SK-N-SH (cell line): Measurements from ENCODE around the gene IBTK. TPM values are rescaled to one million over a fixed set of nuclear protein-coding genes. Genes with fewer than 3 reads are reported as not detected.

Experiments used
- CTCF ChIA-PET: fragments of 300-600, 350-600 bp; formaldehyde crosslinking; extraction: SDS; loops from one replicate; lab custom pipeline; 2021; lab: Yijun Ruan, JAX
- POLR2A ChIA-PET: fragments of 350-600 bp; sonication (Branson Sonifier 250); formaldehyde crosslinking; extraction: SDS; loops from one replicate; lab custom pipeline; 2020; ENCODE audit warnings: antibody characterized with exemption, inconsistent platforms; lab: Yijun Ruan, JAX
- DNase-seq: peaks from one replicate; pipeline ENCODE4 v3.0.0; 2012
- H2AFZ ChIP-seq: fragments of 200-600 bp; sonication (generic); 2 replicates; pipeline ENCODE4 v1.8.1; 2016; ENCODE audit warnings: antibody characterized with exemption, mild to moderate bottlenecking, low read depth
- H3F3A ChIP-seq: fragments of 200-600 bp; sonication (generic); replicated peaks from 2 replicates; pipeline ENCODE3; 2016; ENCODE audit warnings: antibody characterized with exemption, mild to moderate bottlenecking; ENCODE audit not compliant: insufficient read depth
- H3K27ac ChIP-seq, 2 experiments: fragments of 200-500 bp in 1 of 2; fragments of 200-600 bp in 1 of 2; sonication (Bioruptor generic) in 1 of 2; sonication (generic), shearing (Covaris generic) in 1 of 2; 2 replicates each; pipeline versions ENCODE4 v1.5.1 to v1.6.1; 2014 to 2016; ENCODE audit warnings: low read depth in 2 of 2, inconsistent platforms in 1 of 2, low read length in 1 of 2, mild to moderate bottlenecking in 1 of 2, mixed read lengths in 1 of 2
- H3K27me3 ChIP-seq: fragments of 200-600 bp; sonication (generic), shearing (Covaris generic); 2 replicates; pipeline ENCODE4 v1.6.1; 2016; ENCODE audit warnings: mixed run types; ENCODE audit not compliant: insufficient read depth
- H3K36me3 ChIP-seq, 2 experiments: fragments of 200-500 bp in 1 of 2; fragments of 200-600 bp in 1 of 2; sonication (Bioruptor generic) in 1 of 2; sonication (generic) in 1 of 2; replicated peaks in 1 of 2; 2 replicates each; pipeline versions ENCODE3 to v1.5.1; 2014 to 2016; ENCODE audit warnings: low read length in 1 of 2, mild to moderate bottlenecking in 1 of 2; ENCODE audit not compliant: insufficient read depth in 2 of 2, control insufficient read depth in 1 of 2
- H3K4me1 ChIP-seq, 2 experiments: fragments of 200-500 bp in 1 of 2; fragments of 200-600 bp in 1 of 2; sonication (Bioruptor generic) in 1 of 2; sonication (generic), shearing (Covaris generic) in 1 of 2; 2 replicates each; pipeline versions ENCODE4 v1.5.1 to v1.6.1; 2014 to 2016; ENCODE audit warnings: low read depth in 1 of 2, low read length in 1 of 2, mixed run types in 1 of 2; ENCODE audit not compliant: insufficient read depth in 2 of 2, control insufficient read depth in 1 of 2
- H3K4me2 ChIP-seq: fragments of 200-600 bp; sonication (generic), shearing (Covaris generic); 2 replicates; pipeline ENCODE4 v1.6.1; 2017; ENCODE audit warnings: mixed run types
- H3K4me3 ChIP-seq, 2 experiments: fragments of 200-500 bp in 1 of 2; fragments of 200-600 bp in 1 of 2; sonication (Bioruptor generic) in 1 of 2; sonication (generic), shearing (Covaris generic) in 1 of 2; 2 replicates each; pipeline versions ENCODE4 v1.5.1 to v1.8.1; 2014 to 2016; ENCODE audit warnings: low read depth in 2 of 2, inconsistent platforms in 1 of 2, low read length in 1 of 2, mild to moderate bottlenecking in 1 of 2, mixed read lengths in 1 of 2, moderate library complexity in 1 of 2
- H3K79me2 ChIP-seq: fragments of 200-600 bp; sonication (generic); 2 replicates; pipeline ENCODE4 v1.8.1; 2017; ENCODE audit warnings: mild to moderate bottlenecking; ENCODE audit not compliant: insufficient read depth
- H3K9ac ChIP-seq: fragments of 200-600 bp; sonication (generic); 2 replicates; pipeline ENCODE4 v1.6.1; 2017; ENCODE audit warnings: mixed run types
- H3K9me2 ChIP-seq: fragments of 200-600 bp; sonication (generic); 2 replicates; pipeline ENCODE4 v1.6.1; 2017; ENCODE audit warnings: mixed run types
- H3K9me3 ChIP-seq: fragments of 200-600 bp; sonication (generic); 2 replicates; pipeline ENCODE4 v1.6.1; 2017; ENCODE audit warnings: mixed run types, mild to moderate bottlenecking, moderate library complexity
- H4K20me1 ChIP-seq: fragments of 200-600 bp; sonication (generic); 2 replicates; pipeline ENCODE4 v1.6.1; 2017; ENCODE audit warnings: mild to moderate bottlenecking, mixed run types; ENCODE audit not compliant: insufficient read depth
- EP300 ChIP-seq, 2 experiments: IDR thresholded peaks; 2 replicates each; pipeline versions ENCODE4 v1.4.0 to v1.6.1; 2012; ENCODE audit warnings: borderline replicate concordance in 1 of 2, low read depth in 1 of 2, low read length in 1 of 2
- FOXM1 ChIP-seq: IDR thresholded peaks from 2 replicates; pipeline ENCODE4 v1.4.0; 2012; ENCODE audit warnings: low read depth, mild to moderate bottlenecking
- MAX ChIP-seq: IDR thresholded peaks from 2 replicates; pipeline ENCODE4 v1.4.0; 2012; ENCODE audit warnings: low read depth
- NFIC ChIP-seq: IDR thresholded peaks from 2 replicates; pipeline ENCODE4 v1.4.0; 2012; ENCODE audit warnings: borderline replicate concordance
- NRF1 ChIP-seq: IDR thresholded peaks from 2 replicates; pipeline ENCODE4 v1.6.1; 2012; ENCODE audit warnings: low read depth, mild to moderate bottlenecking, low read length
- POLR2AphosphoS5 ChIP-seq: IDR thresholded peaks from 2 replicates; pipeline ENCODE4 v1.6.1; 2012; ENCODE audit warnings: low read depth, low read length
- RFX5 ChIP-seq: IDR thresholded peaks from 2 replicates; pipeline ENCODE4 v1.6.1; 2012; ENCODE audit warnings: mild to moderate bottlenecking, improper control_type of control experiment, low read length
- SMC3 ChIP-seq: IDR thresholded peaks from 2 replicates; pipeline ENCODE4 v1.6.1; 2012; ENCODE audit warnings: low read depth, low read length, improper control_type of control experiment
- TCF12 ChIP-seq: IDR thresholded peaks from 2 replicates; pipeline ENCODE4 v1.4.0; 2012
- TEAD4 ChIP-seq: IDR thresholded peaks from 2 replicates; pipeline ENCODE4 v1.4.0; 2012; ENCODE audit warnings: mild to moderate bottlenecking, borderline replicate concordance; ENCODE audit not compliant: insufficient read depth
- WGBS: methylation state at CpG from one replicate; pipeline ENCODE4 v1.1.6; 2017; ENCODE audit warnings: low lambda C conversion rate; 5-methylcytosine and 5-hydroxymethylcytosine counted together
- polyA plus RNA-seq, 3 experiments: library from polyadenylated mRNA; depleted of rRNA; stranded (reverse); fragments of >200 nt; gene quantifications; 2 replicates each; pipeline ENCODE4 v1.2.3, GENCODE V29; 2012

The IBTK gene
- polyA plus RNA-seq, 1 of the 3 experiments (the other 2 are of a cell fraction), result 9.5 TPM

- Histone ChIP-seq H3K9ac (peak overlapping the region; percentile 2; the same call in 1 of the 2 replicates), H3K4me1 (peaks cover 11 to 22% of the 10 kb centered on the region in 2 experiments), H3K9me2 (no peaks in the 10 kb centered on the region), H3F3A (peaks cover 26% of the 10 kb centered on the region), H4K20me1 (no peaks in the 10 kb centered on the region), H3K9me3 (no peaks in the 10 kb centered on the region), H2AFZ (peak overlapping the region; percentile 11; the same call in 1 of the 2 replicates), H3K4me2 (peak overlapping the region; percentile 58), H3K27me3 (no peaks in the 10 kb centered on the region), H3K27ac (peak overlapping the region; percentile 88 to 90), H3K36me3 (no peaks in the 10 kb centered on the region), H3K4me3 (peak overlapping the region in 1 of 2 experiments; percentile 14; a peak in 1 of 4 replicates), H3K79me2 (no peaks in the 10 kb centered on the region)
- peak; percentile 38; the same call in 1 of the 2 replicates for TF ChIP-seq NFIC
- TF ChIP-seq MAX, result no peak
- peak; percentile 15; the same call in 1 of the 2 replicates for TF ChIP-seq FOXM1
- peak; percentile 18 to 60; a peak in 2 of 4 replicates for TF ChIP-seq EP300 (IDR thresholded peaks at IDR 0.05; ENCODE audit: borderline replicate concordance in 1 of 2, low read depth in 1 of 2, low read length in 1 of 2)
- 0 out of 2 replicates have a peak, but pooled peaks have one; percentile 37 for TF ChIP-seq TCF12
- TF ChIP-seq TEAD4, result peak; percentile 32; the same call in 1 of the 2 replicates
- no peak for TF ChIP-seq POLR2AphosphoS5
- TF ChIP-seq SMC3, result no peak
- CTCF ChIA-PET, result interaction anchor here (1.4 to 4.4 kb wide), 3 partner anchors 10 to 805 kb away, joined by 9 to 45 read pairs (median 21); partner anchors contain the start of genes DOP1A and UBE3D
- no peak for DNase-seq
- 39% methylated on average over 2 of the region's 2 CpGs for WGBS
- POLR2A ChIA-PET, result interaction anchor here (0.6 kb wide), 1 partner anchor 353 kb away, joined by 3 read pairs; no protein-coding TSS in a partner anchor
These were observed 13.6 kb upstream of the IBTK start for GRCh38 chr6:82260997-82261732.

GRCh38 chr6:82259389-82259788 lies 11.8 kb upstream of the IBTK start:
- DNase-seq, result no peak
- H3K79me2 ChIP-seq, result no peaks in the 10 kb centered on the region
- no peak overlapping the region for H3K9ac ChIP-seq
- no peaks in the 10 kb centered on the region for H3K36me3 ChIP-seq
- POLR2A ChIA-PET, result no interaction called here
- no peaks in the 10 kb centered on the region for H3K27me3 ChIP-seq
- H3K4me2 ChIP-seq, result no peak overlapping the region
- peaks cover 11 to 22% of the 10 kb centered on the region in 2 experiments for H3K4me1 ChIP-seq
- peaks cover 26% of the 10 kb centered on the region for H3F3A ChIP-seq
- H3K9me2 ChIP-seq, result no peaks in the 10 kb centered on the region
- WGBS, result 96% methylated on average over 1 of the region's 1 CpG
- no peaks in the 10 kb centered on the region for H4K20me1 ChIP-seq
- peak overlapping the region; percentile 38; the same call in 1 of the 2 replicates for H2AFZ ChIP-seq
- no peak overlapping the region for H3K4me3 ChIP-seq
- CTCF ChIA-PET, result interaction anchor here (4.4 kb wide), 1 partner anchor 12 kb away, joined by 45 read pairs; no protein-coding TSS in a partner anchor
- H3K9me3 ChIP-seq, result no peaks in the 10 kb centered on the region
- TF ChIP-seq NRF1, result no peak
- no peak for TF ChIP-seq RFX5
- TF ChIP-seq MAX, result no peak
- H3K27ac ChIP-seq, result no peak overlapping the region
